Measurements from ENCODE around the gene PIK3CA.
"Not testable (repeated sequence)": the region's sequence is repeated elsewhere in the genome, so short reads cannot be mapped to it uniquely, and the experiment has no call there.

GRCh38 chr3:179242859-179243258, 94.7 kb downstream of the PIK3CA start:
- not testable (repeated sequence) for TF ChIP-seq POLR2A, CTCF (IDR thresholded peaks at IDR 0.05)

Measured in testis (tissue), 2 donors.